Measurements from ENCODE around the gene ABTB2.
"Not testable (repeated sequence)": the region's sequence is repeated elsewhere in the genome, so short reads cannot be mapped to it uniquely, and the experiment has no call there.

ABTB2 gene

DNA sequence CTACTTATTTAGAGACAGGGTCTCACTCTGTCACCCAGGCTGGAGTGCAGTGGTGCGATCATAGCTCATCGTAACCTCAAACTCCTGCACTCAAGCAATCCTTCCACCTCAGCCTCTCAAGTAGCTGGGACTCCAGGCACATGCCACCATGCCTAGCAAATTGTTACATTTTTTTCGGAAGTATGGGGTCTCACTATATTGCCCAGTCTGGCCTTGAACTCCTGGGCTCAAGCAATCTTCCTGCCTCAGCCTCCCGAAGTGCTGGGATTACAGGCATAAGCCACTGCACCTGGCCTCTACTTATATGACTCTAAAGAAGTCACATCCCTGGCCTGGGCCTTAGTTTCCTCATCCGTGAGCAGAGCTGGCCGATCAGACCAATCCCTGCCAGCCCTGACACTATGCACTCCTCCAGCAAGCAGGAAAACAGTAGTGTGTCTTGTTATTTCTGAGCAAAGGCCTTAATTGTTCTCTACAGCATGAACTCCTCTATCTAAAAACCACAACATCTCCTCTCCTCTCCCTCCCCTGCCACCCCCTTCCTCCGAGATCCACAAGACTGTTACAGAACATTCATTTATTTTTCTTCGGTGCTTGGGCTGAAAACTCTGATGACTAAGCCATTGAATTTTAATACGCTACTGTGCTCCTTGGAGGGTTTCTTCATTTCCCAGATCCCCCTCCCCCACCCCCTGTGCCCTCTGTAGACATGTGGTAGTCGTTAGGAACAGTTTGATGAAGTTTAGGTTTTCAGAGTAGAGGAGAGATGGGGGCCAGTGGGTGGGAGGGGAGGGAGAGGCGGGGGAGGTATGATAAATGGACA, 91.5 kb downstream of the ABTB2 start:
- FAIRE-seq (peak; percentile 95), DNase-seq (ENCODE audit: low spot score) (peak; percentile 86)

DNA sequence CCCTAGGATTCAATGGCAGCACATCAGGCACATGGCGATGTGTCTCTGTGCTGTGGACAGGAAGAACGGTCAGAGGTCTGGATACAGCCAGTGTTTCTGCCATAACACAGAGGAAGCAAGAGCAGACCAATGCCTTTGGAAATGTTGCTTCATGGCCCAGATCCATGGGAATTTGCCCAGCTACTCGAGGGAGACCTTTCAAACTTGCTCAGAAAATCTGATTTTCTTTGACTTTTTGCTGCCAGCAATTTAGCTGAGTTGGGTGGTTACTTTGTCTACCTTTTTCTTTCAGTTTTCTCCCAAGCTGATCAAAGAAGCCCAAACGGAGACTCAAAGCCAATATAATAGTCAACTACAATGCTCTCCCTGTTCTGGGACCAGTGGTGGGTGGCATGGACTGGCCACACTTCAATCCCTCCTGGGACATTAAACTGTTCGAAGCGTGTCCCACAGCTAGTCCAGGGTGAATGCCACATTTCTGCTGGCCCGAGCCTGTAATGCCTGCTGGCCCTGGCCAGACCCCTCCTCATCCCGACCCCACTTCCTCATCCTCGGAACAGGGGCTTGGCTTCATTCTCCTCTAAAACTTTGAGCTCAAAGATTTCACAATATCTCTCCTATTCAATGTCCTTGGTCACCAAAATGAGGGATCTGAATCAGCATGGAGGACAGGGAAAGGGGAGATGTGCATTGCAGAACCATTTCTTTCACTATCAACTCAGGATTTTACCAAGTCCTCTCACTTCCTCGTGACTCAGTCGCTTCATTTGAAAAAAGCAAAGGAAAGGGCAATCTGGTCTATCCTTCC, 93.3 kb downstream of the ABTB2 start:
- FAIRE-seq (no peak), DNase-seq (ENCODE audit: low spot score) (no peak)

DNA sequence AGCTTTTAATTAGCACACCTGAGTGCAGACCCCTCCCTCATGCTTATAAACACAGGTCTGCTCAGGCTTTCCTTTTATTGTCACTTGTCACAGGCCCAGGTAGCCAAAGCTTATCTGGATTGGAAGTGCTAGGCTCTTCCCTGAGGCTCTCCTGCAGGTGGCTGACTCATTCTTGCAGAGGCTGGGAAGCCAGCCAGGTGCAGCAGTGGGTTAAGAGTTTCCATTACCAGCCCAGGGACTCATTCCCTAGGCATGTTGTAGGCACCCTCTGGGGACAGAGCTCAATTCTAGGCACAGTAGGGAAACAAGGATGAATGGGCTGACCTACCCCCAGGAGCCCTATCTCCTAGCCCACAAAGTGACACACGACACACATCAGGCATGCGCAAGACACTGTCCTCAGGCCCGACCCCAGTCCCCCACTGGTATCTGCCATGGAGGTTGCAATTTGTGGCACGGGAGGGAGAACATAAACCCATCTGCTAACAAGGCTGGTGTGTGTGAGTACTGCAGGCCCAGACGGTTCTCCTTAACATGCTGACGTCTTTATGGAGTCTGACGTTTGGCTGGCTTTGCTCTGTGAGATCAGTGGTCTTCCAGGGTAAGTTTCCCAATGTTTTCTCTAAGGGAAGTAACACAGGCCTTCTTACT, 94.2 kb downstream of the ABTB2 start:
- DNase-seq (ENCODE audit: low spot score) (peak; percentile 91), FAIRE-seq (peak; percentile 89)

DNA sequence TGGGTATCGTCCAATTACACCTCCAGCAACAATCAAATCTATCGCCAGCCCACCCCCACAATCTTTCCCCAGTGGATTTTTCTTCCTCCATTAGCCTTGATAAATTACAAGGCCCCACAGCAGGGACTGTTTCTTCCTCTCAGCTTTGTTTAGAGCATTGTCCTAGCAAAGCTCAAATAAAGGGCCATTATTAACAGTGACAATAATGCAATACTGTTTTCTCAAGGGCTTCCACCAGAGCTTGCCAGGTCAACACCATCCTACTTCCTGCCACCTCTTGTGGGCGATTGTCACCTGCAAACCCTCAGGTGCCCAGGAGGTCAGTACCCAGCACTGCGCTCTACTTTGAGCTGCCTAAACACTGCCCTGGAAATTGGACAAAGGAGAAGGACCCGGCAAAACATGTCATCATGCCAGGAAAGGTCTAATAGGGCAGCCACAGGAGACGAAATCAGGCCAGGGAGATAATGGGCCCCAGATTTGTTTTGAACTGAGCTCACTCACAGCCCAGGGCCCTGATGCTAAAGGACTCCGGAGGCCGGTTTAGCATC, 95.2 kb downstream of the ABTB2 start:
- DNase-seq (ENCODE audit: low spot score): no peak
- FAIRE-seq: no peak

DNA sequence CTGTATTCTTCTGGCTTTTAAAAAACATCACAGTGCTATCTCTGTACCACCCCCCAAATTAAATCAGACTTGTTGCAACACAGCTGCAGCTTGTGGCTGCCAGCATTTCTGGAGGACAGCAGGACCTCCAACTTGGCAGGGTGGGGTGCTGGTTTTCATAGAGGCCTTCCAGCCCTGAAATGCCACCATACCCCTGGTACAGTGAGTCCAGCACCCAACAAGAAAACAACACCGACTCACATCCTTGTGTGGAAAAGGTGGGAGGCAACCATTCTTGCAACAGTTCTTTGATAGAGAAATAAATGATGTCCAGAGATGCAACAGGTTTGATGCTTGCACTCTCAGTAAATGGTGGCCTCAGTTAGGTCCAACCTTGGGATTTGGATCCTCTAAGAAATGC, 96.0 kb downstream of the ABTB2 start:
- DNase-seq (ENCODE audit: low spot score) (no peak), FAIRE-seq (no peak)

DNA sequence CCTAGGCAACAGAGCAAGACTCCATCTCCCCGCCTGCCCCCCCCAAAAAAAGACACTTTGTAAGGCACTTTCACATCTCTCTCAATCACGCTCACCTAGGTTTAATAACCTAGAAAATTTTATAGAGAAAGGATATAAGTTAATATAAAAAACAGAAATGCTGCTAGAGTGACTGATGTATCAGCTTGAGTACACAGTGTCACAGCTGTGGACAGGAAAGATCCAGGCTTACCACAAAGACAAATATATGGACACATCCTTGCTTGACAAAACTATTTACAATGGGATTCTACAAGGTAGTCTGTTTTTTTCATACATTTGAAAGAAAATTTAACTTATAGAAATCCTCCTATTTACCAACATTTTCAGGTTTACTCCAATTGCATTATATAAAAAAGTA, 96.7 kb downstream of the ABTB2 start:
- no peak for DNase-seq (ENCODE audit: low spot score)

DNA sequence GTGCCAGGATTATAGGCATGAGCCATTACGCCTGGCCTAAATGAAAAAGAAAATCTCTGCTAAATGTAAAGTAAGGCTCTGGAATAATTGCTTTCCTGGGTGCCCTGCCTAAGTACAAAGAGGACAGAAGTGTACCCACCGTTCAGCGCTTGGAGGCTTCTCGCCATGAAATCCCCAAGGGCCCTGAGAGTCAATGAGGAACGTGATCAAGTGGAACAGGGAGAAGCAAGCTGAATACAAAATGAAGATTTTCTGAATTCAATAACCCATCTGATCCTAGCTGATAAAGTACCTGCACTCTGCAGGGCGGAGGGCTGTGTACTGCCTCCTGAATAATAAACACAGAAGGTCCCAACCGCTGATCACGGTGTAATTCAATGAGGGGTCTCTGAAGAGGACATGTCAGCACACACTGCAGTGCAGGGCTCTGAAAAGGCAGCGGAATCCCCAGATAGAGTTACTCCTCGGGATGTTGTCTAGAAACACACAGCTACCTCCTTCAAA, 97.7 kb downstream of the ABTB2 start:
- FAIRE-seq (no peak), DNase-seq (ENCODE audit: low spot score) (no peak)

More for the DNA sequence above, 96.7 kb downstream of the ABTB2 start:
- FAIRE-seq: no peak

DNA sequence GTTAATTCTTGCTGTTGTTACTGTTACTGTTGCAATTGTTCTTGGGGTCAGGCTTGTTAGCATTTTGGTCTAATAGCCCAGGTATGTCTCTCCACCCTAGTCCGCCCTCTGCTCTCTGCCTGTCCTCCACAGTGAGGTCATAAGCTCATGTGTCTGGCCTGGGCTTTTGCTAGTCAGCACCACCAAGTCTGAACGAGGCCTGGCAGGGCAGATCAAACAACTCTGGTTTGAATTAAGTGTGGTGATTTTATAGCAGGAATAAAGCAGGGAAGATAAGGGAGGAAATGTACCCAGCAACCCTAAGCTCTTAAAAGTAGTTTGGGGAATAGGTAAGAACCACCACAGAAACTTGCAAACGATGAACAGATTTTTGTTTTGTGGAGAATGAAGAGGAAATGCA, 98.7 kb downstream of the ABTB2 start:
- FAIRE-seq: no peak
- DNase-seq (ENCODE audit: low spot score): no peak

DNA sequence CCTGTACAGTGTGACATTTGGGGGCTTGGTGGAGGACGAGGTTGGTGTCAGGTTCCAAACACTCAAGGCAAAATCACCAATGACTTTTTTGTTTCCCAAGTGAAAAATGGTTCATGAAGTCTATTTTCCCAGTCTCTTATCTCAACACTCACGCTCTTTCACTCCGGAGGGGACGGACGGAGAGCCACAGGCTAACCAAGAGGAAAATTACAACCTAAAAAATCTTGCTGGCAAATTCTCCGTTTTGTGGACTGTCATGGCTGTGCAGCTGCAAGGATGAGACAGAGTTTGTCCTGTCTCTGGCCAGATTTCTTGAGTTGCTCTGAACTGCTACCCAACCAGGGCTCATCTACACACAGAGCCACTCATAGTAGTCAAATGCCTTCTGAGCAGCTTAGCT, 101.2 kb downstream of the ABTB2 start:
- DNase-seq (ENCODE audit: low spot score) (no peak), FAIRE-seq (no peak)

DNA sequence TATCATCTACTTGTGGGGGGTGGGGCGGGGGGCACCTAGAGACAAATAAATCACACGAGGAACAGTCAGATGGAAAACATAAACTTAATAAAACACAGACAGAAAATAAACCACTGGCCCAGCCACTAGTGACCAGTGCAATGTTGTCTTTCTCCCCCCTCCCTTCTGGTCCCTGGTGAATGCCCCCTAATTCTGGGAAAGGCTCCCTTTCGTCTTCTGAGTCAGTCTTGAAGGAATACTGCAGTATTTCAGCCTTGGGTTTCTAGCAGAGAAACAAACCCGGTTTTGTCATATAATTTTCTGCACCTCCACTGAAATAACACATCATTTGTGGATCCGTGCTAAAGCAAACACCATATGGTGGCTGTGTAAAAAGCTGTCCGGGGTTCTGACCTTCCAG, 101.7 kb downstream of the ABTB2 start:
- DNase-seq (ENCODE audit: low spot score) (no peak), FAIRE-seq (no peak)

DNA sequence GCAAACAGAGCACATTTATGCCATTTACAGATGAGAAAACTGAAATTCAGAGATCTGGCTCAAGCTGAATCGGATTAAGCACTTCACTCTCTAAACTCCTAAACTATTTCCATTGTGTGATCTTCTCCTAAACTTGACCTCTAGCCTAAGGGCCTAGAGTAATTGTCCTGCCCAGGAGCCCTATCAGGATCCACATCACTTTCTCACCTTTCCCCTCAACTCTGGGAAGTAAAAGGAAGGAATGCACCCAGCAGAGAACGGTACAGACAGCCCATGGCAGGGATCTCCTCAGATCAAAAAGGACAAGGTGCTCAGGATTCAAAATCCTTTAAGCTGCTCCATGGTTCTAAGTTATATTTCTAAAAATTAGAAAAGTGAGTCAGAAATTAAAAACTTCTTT, 102.7 kb downstream of the ABTB2 start:
- DNase-seq (ENCODE audit: low spot score) (no peak), FAIRE-seq (no peak)

DNA sequence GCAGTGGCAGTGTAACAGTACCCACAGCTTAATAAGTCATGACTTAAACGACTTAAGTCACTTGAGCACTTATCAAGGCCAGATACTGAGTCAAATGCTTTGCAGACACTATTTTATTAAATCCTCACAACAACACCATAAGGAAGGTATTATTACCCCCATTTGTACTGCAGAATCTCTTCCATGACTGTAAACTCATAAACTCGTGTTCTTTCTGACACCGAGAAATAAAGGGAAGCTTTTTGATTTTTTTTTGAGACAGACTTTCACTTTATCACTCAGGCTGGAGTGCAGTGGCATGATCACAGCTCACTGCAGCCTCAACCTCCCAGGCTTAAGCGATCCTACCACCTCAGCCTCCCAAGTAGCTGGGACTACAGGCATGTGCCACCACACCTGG, 103.8 kb downstream of the ABTB2 start:
- FAIRE-seq (no peak), DNase-seq (ENCODE audit: low spot score) (no peak)

DNA sequence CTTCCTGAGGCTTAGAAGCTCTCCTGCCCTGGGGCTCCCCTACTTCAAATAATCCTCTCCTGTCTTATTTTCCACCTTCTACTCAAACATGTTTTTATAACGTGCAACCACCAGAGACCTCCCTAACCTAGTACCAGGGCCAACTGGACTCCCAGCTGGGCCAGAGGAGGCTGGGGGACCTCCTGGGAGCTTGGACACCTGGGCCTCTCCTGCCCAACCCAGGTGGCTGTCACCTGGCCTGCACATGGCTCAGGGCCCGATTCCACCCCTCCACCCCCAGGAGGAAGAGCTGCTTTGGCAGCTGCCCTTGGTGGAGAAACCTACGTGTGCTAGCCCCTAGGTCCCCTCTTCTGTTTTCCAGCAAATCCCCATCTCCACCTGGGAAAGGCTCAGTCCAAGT, 105.2 kb downstream of the ABTB2 start:
- DNase-seq (ENCODE audit: low spot score) (no peak), FAIRE-seq (no peak)

DNA sequence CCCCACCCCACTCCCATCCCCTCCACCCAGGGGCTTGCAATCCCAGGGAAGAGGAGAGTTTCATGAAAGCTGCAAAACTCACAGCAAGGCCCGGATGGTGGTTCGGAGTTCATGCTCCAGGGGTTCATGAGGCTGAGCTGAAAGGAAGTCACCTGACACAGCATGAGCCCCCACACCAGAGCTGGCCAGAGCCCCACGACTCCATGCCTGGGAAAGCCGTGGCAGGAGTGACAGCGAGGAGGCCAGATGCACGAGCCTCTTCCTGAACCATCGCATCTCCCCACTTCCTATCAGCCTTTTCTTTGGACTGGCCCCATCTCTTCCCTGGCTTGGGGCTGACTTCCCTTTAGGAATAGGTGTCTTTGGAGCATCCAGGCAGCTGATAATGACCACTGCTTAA, 105.8 kb downstream of the ABTB2 start:
- FAIRE-seq: no peak
- DNase-seq (ENCODE audit: low spot score): no peak

DNA sequence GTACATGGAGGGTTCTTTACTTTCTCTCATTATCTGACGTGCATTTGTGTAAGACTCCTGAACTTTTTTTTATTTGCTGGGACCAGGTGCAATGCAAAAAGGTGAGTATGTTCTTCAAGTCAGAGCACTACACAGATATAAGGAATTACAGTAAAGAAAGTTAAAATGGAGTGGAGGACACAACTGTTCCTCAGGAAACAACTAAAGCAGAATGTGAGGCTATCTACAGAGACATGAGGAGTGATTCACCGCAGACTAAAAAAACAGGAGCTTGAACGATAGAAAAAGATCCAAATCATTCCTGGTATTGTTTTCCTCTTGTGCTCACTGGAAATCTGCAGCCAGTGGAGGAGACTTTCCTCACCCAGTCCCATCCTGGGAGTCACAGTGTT, 106.2 kb downstream of the ABTB2 start:
- DNase-seq (ENCODE audit: low spot score) (no peak), FAIRE-seq (no peak)

DNA sequence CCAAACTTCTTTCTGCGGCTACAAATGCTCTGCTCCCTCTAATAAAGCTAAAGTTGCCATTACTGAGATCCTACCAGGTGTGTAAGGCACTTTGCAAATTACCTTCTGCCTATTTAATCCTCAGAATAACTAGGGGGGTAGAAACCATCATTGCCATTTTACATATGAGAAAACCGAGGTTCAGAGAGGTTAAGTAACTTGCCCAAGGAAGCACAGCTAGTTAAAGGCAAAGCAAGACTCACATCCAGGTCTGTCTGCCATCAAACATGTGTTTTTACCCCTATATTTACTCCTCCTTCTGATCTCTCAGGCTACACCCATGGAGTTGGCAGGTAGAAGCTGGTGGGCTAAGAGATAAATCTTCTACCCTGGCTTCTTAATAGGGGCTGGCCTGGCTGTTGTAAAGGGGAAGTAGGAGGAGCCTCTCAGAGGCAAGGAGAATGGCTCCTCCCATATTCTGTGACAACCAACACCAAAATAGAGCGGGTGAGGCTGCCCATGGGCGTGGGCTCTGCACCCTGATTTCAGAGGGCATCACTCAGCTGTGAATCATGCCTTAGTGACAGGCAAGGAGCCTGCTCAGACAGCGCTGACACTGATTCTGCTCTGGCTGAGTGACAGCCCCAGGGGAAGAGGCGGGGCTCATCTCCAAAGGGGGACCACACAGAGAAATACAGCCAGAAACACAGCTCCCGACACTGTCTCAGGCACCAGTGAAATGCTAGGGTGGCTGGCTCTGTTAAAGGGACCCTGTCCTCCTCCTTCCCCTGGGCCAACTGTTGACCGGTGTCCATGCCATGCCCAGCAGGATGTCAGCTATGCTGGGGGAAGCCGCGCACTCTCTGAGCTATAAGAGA, 106.8 kb downstream of the ABTB2 start:
- peak; percentile 58 for FAIRE-seq
- peak; percentile 69 for DNase-seq (ENCODE audit: low spot score)

DNA sequence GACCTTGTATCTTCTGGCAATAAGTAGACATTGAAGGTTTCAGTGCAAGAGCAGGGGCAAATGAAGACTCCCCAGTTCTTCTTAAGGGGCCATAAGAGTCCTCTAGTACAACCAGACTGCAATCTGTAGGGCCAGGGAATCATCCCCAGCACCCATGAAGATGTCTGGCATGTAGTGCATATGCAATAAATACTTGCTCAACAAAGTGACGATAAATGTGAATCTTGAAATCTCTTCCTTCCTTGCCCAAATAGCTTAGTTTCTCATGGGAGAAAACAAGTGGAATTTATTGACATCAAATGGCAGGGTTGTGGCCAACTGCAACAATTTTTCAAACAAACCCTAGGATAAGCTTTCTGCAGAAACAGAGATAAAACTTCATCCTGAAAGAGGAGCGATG, 107.6 kb downstream of the ABTB2 start:
- no peak for FAIRE-seq
- no peak for DNase-seq (ENCODE audit: low spot score)

DNA sequence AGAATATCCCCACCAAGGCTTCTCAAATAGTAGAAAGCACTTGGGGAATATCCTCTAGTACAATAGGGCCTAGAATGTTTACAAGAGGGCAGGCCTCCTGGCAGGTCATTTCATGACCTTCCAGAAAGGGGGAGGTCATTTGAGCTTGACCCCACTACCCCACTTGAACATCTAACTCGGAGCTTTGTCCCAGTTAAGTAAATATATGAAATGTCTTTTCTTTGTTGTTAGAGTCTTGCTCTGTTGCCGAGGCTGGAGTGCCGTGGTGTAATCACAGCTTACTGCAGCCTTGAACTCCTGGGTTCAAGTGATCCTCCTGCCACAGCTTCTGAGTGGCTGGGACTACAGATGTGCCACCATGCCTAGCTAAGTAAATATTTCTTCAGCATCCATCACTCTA, 108.4 kb downstream of the ABTB2 start:
- DNase-seq (ENCODE audit: low spot score) (no peak), FAIRE-seq (no peak)

DNA sequence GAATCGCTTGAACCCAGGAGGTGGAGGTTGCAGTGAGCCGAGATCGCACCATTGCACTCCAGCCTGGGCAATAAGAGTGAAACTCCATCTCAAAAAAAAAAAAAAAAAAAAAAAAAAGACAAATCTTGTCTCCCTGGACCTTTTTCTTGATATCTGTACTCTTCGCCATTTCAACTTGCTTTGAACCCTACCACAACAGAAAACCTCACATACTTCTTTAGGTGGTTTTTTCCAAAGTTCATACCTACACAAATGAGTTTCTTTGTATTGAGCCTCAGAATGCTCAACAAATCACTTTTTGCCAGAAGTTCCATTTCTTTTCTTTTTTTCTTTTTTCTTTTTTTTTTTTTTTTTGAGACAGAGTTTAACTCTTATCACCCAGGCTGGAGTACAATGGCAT, 111.3 kb downstream of the ABTB2 start:
- FAIRE-seq; DNase-seq (ENCODE audit: low spot score): not testable (repeated sequence)

DNA sequence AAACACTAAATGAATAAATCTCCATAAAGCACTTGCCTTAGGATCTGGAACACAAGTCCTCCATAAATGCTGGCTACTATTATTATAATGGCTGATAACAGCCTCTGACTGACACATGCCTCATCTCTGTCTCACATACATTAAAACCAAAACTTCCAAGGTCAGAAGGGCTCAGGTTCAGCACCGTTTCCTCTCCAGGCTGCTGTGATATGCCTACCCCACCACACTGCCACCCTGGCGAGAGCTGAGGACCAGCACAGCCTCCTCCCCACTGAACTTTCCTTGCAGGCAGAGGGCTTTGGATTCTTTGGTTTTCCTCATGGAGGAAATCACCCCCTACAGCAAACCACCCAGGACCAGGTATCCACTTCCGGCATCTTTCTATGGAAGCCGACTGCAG, 112.8 kb downstream of the ABTB2 start:
- DNase-seq (ENCODE audit: low spot score): no peak
- no peak for FAIRE-seq
